Measurements from ENCODE around the gene PLCD4.

PLCD4 gene

DNA sequence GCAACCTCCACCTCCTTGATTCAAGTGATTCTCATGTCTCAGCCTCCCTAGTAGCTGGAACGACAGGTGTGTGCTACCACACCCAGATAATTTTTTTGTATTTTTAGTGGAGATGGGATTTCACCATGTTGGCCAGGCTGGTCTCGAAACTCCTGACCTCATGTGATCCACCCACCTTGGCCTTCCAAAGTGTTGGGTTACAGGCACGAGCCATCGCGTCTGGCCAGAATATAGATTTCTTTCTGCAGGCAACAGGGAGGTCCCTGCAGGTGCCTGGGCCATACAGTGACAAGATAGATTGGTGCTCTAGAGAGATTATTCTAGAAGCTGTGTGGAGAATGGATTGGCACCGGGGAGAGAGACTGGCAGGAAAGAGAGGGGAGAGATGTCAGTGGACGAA is 13.3 kb downstream of the PLCD4 start:
- no peak for DNase-seq (ENCODE audit: low read depth in 2 of 2)

DNA sequence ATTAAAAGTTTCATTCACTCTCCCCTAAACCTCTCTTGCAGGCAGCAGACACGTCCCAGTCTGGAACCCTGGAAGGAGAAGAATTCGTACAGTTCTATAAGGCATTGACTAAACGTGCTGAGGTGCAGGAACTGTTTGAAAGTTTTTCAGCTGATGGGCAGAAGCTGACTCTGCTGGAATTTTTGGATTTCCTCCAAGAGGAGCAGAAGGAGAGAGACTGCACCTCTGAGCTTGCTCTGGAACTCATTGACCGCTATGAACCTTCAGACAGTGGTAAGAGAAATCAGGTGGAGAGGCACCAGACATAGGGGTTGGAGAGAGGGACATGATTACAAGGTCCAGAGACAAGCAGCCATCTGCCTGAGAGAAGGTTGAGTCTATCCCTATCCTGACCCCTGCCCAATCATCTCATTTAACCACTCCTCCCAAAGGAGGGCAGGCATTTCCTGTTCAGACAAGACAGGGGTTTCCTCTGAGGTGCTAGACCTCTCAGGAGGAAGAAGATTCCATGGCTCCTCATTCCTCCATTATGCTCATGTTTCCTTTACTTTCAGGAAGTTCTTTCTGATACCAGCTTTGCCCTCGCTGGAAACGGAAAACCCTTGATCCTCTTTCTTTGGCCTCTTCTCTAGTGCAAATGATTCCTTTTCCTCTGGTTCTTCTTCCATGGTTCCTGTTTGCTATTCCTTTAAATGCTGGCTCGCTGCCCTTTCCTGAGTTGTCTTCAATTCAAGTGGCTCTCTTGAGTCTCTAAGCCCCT is 15.1 kb downstream of the PLCD4 start:
- DNase-seq (ENCODE audit: low read depth in 2 of 2) = no peak

DNA sequence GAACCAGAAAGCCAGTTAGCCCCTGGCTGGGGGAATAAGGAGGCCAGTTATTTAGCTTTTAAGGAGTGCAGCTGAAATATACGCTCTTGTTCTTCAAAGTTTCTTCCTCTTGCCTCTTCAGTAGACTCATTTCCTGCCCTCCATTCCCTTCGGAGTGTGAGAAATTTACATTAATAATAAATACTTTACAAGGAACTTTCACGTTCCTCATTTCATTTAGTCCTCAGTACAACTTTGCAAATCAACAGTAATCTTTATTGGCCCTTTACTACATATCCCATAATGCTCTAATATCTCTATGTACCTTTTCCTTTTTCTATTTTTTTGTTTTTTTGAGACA is 15.6 kb downstream of the PLCD4 start:
- DNase-seq (ENCODE audit: low read depth in 2 of 2) = no peak

DNA sequence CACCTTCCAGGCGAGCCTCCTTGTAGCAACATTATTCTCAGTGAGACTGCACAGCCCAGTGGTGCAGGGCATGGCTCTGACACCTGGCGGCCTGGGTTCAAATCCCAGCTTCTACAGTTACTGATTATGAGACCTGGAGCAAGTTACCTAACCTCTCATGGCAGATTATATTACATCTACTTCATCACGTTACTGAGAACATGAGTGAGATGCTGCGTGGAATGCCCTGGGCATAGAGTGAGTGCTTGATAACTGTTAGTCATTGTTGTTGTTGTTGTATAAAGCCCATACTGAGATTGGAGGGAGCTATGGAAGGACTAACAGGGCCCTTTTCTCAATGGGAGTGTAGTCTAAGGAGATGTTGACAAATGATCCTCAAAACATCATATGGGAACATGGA is 18.7 kb downstream of the PLCD4 start:
- DNase-seq (ENCODE audit: low read depth in 2 of 2) = no peak

DNA sequence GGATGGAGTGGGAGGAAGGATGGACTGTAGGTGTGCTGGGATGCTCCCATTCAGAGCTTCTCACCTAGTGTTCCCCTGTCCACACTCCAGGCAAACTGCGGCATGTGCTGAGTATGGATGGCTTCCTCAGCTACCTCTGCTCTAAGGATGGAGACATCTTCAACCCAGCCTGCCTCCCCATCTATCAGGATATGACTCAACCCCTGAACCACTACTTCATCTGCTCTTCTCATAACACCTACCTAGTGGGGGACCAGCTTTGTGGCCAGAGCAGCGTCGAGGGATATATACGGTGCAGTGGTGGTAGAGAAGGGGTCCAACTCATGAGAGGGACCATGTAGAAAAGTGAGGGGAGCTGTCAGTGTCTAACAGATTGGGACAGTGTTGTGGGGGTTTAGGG is 20.2 kb downstream of the PLCD4 start:
- no peak for DNase-seq (ENCODE audit: low read depth in 2 of 2)

DNA sequence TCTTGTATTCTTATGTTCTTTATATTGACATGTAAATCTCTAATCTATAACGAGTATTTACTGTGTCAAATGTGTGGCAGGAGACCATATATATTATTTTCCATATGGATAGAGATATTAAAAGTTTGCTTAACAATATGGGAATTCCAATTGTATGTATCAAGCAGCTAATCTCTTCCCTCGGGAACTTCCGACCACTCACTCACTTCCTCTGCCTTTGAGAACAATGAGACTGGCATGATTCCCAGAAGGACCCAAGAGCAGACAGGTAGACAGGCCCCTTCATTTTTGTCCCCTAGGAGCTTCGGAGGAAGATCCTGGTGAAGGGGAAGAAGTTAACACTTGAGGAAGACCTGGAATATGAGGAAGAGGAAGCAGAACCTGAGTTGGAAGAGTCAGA is 24.1 kb downstream of the PLCD4 start:
- DNase-seq (ENCODE audit: low read depth in 2 of 2) = no peak

DNA sequence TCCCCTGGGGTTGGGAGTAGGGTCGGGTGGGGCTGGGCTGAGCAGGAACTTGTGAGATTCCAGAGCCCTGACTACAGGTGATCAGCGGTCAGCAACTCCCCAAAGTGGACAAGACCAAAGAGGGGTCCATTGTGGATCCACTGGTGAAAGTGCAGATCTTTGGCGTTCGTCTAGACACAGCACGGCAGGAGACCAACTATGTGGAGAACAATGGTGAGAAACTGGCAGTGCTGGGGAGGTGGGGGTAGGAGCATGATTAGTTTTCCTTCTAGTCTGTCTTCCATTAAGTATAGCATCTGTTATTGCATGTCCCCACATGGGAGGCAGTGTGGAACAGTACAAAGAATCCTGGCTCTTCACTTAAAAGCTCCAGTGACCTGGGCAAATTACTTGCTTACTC is 28.0 kb downstream of the PLCD4 start:
- no peak for DNase-seq (ENCODE audit: low read depth in 2 of 2)

DNA sequence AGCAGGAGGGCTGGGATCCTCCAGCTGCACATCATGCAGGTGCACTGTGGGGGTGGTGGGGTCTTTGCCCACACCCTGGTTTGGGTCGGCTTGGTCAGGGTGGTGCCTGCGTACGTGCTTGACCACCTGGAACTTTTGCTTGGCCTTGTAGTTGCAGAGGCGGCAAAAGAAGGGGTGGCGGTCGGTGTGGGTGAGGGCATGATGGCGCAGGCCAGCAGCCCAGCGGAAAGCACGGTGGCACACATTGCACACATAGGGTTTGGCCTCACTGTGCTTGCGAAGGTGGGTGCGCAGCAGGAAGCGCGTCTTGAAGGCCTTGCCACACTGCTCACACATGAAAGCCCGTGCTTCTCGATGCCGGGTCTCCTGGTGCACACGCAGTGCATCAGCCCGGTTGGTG is 30.7 kb downstream of the PLCD4 start:
- DNase-seq (ENCODE audit: low read depth in 2 of 2) = no peak

DNA sequence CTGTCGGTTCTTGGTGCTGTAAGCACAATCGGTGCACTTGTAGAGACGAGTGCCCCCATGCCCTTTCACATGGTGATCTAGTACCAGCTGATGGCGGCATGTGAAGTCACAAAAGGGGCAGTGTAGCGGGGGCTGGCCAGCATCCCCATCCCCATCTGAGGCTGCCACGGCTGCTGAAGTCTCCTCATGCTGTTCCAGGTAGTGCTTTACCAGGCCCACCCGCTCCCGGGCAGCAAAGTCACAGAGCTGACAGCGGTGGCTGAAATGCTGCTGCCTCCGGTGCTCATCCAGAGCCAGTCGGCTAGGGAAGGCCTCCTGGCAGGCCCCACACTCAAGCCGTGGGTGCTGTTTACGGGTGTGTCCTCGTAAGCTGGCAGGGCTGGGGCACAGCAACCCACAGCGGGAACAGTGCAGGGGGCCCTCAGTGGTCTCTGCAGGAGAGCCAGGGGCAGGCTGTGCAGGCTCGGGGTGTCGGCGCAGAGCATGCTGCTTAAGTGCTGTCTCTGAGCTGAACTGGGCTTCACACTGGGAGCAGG is 34.5 kb downstream of the PLCD4 start:
- DNase-seq (ENCODE audit: low read depth in 2 of 2) = no peak

DNA sequence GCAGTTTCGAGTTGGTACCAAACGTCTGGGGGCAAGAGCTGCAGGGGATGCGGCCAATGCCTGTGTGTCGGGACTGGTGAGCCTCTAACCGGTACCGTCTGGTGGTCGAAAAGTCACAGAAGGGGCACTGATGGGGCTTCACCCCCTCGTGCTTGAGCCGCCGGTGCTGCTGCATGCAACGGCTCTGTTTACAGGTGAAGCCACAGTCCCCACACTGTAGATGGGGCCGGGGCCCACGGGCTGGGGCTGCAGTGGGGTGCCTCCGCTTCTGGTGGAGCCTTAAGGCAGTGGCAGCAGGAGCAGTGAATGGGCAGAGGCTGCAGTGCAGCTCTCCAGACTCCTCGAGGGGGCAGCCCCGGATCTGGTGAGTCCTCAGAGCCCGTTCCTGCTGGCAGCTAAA is 35.1 kb downstream of the PLCD4 start:
- DNase-seq (ENCODE audit: low read depth in 2 of 2) = no peak

DNA sequence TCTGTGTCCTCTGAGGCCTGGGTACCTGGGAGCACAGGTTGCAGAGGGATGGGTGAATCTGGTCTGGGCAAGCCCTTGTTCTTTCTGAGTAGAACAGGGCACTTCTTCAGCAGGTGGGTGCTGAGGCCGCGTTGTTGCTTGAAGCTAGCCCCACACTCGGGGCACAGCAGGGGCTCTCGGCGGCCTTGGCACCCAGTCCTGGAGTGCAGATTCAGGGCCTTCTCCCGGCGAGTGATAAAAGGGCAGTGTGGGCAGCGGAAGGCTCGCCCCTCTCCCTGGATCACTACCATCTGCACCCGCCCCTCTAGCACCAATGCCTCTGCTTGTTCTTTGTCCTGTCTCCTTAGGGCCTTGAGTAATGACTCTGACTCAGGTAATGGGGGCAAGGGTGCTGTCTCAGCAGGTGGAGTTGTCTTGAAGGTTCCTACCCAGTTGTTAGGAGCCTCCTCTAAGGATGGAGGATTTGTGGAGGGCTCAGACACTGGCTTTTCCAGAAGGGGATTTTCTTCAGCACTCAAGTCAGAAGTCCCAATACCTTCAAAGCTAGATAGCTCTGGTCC is 36.1 kb downstream of the PLCD4 start:
- DNase-seq (ENCODE audit: low read depth in 2 of 2) = no peak

DNA sequence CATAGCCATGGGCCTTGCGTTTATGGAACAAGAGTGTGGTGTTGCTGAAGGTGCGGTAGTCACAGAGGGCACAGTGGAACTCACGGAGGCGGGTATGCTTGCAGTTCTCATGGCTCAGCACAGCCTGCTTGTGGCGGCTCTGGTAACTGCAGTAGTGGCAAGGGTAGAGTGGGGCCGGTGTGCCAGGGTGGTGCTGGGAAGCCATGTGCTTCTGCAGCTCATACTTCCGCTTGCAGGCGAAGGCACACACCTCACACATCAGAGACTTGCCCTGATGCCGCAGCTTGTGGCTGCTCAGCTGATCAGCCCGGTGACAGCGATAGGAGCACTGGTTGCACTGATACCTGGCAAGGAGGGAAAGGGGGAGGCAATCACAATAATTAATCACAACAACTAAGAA is 37.0 kb downstream of the PLCD4 start:
- DNase-seq (ENCODE audit: low read depth in 2 of 2) = no peak

DNA sequence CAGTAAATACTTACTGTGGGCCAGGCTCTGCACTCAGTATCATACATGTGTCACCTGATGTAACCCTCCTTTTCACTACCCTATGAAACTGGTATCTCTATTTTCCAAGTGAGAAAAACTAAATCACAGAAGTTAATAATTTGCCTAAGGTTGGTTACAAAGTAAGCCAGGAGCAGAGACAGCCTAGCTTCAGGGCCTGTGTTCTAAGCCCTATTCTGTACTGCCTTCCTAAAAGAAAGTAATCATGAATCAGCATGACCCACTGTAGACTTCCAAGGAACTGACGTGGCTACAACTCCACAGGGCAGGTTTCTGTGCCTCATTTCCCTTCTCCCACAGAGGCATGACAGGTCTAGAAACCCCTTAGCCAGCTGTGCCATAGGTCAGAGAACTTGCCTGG is 37.4 kb downstream of the PLCD4 start:
- no peak for DNase-seq (ENCODE audit: low read depth in 2 of 2)

DNA sequence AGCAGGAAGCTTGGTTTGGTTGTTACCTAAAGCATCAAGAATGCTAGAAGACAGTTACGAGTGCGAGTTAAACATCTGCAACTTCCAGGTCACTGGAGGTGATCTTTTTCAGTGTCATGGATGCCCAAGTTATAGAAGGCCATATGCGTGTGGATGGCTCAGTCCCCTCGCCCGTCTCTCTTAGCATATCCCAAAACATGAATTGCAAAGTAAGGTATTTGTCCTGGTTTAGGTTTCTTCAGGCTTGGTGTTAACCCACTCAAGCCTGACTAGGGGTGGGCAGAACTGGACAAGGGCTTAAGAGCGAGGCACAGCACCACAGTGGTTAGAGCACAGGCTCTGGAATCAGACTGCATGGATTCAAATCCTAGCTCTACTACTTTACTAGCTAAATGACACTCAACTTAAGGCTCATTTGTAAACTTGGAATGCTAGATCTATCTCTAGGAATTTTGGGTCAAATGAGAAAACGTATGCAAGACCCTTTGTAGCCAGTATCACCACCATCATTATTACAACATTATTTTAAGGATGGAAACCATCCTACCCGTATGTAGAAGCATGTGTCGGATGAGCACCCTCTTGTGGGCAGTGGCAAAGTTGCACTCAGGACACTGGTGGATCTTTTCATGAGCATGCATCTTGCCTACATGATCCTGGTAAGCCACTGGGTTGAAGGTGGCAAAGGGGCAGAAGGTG is 40.5 kb downstream of the PLCD4 start:
- peak in 1 of 2 experiments; percentile 48 for DNase-seq (ENCODE audit: low read depth in 2 of 2)

DNA sequence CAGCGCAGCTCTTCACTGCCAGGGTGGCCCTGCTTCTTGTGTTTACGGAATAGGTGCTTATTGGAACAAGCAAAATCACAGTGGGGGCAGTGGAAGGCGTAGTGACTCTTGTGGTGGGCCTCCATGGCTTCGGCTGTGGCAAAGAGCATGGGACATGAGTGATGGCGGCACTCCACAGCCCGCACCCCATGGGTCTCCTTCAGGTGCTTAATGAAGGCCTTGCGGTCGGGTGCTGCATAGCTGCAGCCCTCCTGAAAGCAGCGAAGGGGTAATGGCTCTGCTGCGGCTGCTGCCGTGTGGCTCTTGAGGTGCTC is 41.0 kb downstream of the PLCD4 start:
- DNase-seq (ENCODE audit: low read depth in 2 of 2) = no peak

DNA sequence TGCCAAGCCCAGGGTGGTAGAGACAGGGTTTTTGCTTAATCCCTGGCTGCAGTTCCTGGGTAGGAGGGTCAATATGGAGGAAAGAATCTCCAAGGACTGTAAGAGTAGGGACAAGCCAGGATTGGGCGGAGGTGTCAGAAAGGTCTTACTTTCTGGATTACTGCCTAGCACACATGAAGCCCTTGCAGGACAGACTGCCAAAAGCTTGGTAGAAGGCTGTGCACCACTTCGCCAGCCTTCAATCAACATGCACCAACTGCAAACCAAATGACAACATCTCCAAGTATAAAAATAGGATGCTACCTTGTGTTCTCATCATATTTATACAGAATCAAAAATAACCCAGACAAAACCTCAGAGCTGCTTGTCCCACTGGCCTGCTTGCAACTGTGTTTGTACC is 48.1 kb downstream of the PLCD4 start:
- DNase-seq (ENCODE audit: low read depth in 2 of 2) = no peak

DNA sequence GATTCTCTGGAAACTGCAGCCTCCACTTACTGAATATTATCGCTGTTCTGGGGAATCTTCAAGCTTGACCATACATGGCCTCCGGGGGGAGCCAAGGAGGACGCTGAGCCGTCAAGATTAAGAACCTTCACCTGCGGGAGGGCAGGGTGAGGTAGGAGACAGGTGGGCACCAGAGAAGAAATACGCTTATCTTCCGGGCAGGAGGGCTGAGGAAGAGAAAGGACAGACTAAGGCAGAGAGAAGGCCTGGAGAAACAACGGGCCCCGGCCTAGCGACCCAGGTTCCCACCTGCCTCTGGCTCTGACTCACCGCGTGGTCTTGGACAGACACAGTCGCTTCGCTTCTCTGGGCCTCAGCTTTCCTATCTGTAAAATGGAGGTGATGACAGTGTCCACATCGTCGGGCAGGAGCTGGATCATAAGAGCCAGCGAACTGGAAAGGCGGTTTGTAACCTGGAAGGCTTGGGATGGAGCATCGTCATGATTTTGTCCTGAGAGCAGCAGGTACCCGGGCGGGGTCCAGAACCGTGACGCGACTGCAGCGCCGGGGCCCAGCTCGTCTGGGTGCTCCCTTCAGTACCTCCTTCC is 51.1 kb downstream of the PLCD4 start:
- peak; percentile 19 to 38 for DNase-seq (ENCODE audit: low read depth in 2 of 2)

DNA sequence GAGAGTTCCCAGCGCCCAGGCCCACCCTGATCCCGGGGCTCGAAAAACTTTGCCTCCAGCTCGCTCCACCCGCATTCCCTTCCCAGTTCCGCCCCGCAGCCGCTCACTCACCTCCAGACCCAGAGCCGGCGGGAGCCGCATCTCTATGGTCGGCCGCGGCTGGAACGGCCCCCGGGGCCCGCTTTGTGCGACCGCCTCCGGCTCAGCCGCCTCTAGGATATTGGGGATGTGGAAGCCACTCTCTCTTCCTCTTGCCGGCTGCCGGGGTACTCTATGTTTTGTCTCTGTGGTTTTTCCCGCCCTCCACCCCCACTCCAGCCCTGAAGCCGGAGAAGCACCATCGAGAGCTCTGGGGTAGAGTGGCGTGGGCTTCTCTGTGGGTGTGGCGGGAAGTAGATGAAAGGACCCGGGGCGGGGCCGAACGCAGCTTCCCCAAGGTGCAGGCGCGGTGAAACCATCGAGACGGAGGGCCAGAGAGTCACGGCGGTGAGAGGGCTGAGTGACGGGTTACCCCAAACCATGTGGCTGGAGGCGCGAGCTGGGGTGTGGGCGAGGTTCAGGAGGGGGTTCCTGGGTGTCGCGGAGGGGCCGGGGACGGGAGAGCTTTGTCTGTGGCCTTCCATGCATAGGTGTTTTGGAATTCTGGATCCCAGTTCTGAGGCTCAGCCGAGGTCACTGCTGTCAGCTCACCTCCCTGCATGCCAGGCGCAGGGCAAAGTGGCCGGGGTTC is 51.7 kb downstream of the PLCD4 start, which contains the start of the genes BCS1L and ZNF142:
TSS of gene BCS1L (plus strand) at position 426 of the 730 bp plus-strand sequence. CDS start 1,305 bp downstream, outside the sequence.
TSS of gene ZNF142 (minus strand) at position 366 of the 730 bp plus-strand sequence. CDS start 3,194 bp downstream, outside the sequence.
- peak; percentile 92 to 96 for DNase-seq (ENCODE audit: low read depth in 2 of 2)

DNA sequence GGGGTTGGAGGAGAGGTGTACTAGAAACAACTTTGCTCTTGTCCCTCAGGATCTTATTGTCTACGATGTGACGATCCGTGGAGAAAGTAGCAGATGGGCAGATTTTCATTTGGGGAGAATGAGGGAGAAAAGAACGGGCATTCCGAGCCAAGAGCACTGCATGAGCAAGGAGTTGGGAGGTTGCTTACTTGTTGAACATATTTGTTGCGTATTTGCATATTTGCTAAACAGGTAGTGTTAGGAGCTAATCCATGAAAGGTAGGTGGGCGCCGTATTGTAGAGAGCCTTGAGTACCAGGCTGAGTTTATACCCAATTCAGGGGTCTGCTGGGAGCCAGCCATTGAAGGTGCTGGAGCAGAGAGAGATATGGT is 52.3 kb downstream of the PLCD4 start:
- DNase-seq (ENCODE audit: low read depth in 2 of 2) = no peak

DNA sequence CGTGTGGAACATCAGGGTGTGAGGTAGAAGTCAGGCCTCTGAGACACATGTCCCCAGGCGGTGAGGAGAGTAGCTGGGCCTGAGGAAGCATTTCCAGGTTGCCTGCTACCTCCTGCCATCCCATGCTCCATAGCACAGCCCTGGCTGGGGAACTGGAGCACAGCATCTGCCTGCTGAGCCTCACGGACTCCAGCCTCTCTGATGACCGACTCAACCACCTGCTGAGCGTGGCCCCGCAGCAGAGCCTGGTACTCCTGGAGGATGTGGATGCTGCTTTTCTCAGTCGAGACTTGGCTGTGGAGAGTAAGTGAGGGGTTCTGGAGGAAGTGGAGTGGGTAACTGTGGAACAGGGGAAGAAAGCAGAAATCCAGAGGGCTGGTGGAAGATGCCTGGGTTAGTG is 54.7 kb downstream of the PLCD4 start:
- DNase-seq (ENCODE audit: low read depth in 2 of 2) = no peak

DNA sequence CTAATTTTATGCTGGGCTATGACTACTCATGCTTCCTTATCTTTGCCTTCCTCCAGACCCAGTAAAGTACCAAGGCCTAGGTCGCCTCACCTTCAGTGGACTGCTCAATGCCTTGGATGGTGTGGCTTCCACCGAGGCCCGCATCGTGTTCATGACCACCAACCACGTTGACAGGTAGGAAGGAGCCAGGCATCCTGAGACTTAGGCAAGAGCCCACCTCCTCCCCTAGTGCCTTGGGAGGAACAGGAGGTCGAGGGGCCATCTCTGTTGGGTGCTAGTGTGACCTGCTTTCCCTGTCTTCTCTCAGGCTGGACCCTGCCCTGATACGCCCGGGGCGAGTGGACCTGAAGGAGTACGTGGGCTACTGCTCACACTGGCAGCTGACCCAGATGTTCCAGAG is 55.1 kb downstream of the PLCD4 start:
- DNase-seq (ENCODE audit: low read depth in 2 of 2) = no peak

DNA sequence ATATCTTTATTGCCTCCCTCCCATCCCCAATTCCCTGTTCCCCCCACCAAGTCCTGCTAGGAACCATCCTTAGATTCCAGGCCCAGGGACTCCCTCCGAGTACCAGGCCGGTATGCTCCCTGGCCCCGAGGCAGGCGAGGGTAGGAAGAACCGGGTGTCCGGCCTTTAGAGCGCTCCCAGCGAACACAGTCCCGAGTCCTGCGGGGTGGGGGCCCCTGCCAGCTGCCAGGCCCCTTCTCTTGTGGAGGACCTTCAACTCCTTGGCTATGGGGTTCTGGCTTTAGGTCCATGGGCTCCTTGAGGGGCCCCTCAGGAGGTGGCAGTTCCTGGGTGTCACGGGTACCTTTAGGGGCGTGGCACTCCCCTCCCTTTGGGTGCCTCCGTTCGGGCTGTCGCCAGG is 56.2 kb downstream of the PLCD4 start:
- DNase-seq (ENCODE audit: low read depth in 2 of 2) = no peak

Measured in stimulated activated CD4-positive, alpha-beta T cell treated with anti-CD3 and anti-CD28 coated beads, Interleukin-12 subunit alpha, Interleukin-12 subunit beta, amount 100 ng/mL, for 24 hours (primary cell).